ENCODE measurements around the gene APPBP2. TPM values are rescaled to one million over a fixed set of nuclear protein-coding genes. Genes with fewer than 3 reads are reported as not detected.
A peak's percentile ranks its signal among the peaks of the same experiment; 100 is the strongest.

The APPBP2 gene
- total and polyA plus RNA-seq, 8 donors, result 37.5 to 71.9 (median 61.9) TPM

DNA sequence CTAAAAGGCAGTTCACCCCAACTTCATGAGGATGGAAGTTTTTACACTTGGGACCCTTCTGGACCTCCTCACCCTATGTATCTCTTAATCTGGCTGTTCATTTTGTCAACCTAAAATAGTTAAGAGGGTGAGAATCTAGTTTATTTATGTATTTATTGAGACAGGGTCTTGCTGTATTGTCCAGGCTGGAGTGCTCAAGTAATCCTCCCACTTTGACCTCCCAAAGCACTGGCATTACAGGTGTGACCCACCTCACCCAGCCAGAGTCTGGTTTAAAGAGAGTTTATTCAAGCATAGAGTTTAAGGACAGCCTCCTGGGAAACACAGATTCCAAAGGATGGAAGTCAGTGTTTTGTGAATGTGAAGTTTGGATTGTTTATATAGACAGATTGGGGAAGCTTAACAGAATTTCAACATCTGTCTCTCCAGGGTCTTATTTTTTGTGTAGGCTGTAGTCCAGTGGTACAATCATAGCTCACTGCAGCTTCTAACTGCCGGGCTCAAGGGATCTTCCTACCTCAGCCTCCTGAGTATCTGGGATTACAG lies 8.0 kb upstream of the APPBP2 start:
- H3K27ac ChIP-seq, result no peak overlapping the region
- TF ChIP-seq CTCF (IDR thresholded peaks at IDR 0.05), result no peak
- H3K4me1 ChIP-seq, result no peaks in the 10 kb centered on the region
- ATAC-seq (no peak), DNase-seq (no peak)
- H3K9me3 ChIP-seq, result no peaks in the 10 kb centered on the region
- no peaks in the 10 kb centered on the region for H3K27me3 ChIP-seq
- H3K4me3 ChIP-seq, result no peak overlapping the region
- intact Hi-C loops (cut with DNase I), result no loop called here
- no peaks in the 10 kb centered on the region for H3K36me3 ChIP-seq

DNA sequence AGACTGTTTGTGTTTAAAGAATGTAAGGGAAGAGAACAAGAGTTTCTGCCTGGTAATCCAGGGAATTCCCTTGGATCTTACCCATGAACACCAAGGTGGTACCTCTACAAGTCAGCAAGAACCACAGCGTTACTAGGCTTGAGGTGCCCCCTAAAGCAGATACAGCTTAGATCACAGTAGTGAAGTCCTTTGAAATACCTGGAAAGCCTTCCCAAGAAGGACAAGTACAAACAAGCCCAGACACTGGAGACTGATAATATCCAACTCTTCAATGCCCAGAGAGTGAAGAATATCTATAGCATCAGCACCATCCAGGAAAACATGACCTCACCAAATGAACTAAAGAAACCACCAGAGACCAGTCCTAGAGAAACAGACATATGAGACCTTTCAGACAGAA lies 3.8 kb upstream of the APPBP2 start:
- no peak for ATAC-seq
- no peaks in the 10 kb centered on the region for H3K36me3 ChIP-seq
- intact Hi-C loops (cut with DNase I), result no loop called here

GRCh38 chr17:60528828-60529227 lies 2.8 kb upstream of the APPBP2 start:
- no peaks in the 10 kb centered on the region for H3K27me3 ChIP-seq
- DNase-seq (no peak), ATAC-seq (no peak)
- no peaks in the 10 kb centered on the region for H3K9me3 ChIP-seq
- no peak overlapping the region for H3K4me3 ChIP-seq
- no peak for TF ChIP-seq CTCF (IDR thresholded peaks at IDR 0.05)
- intact Hi-C loops (cut with DNase I), result no loop called here
- H3K4me1 ChIP-seq, result peaks cover 7 to 20% of the 10 kb centered on the region in 2 donors
- no peaks in the 10 kb centered on the region for H3K36me3 ChIP-seq
- no peak overlapping the region for H3K27ac ChIP-seq

More for the DNA sequence above, 3.8 kb upstream of the APPBP2 start:
- Histone ChIP-seq H3K9me3 (no peaks in the 10 kb centered on the region), H3K4me1 (peaks cover 0 to 10% of the 10 kb centered on the region in 2 donors), H3K27ac (no peak overlapping the region), H3K27me3 (no peaks in the 10 kb centered on the region), H3K4me3 (no peak overlapping the region)
- no peak for TF ChIP-seq CTCF (IDR thresholded peaks at IDR 0.05)
- no peak for DNase-seq

- peaks cover 16 to 31% of the 10 kb centered on the region in 2 donors for H3K4me1 ChIP-seq
- intact Hi-C loops (cut with DNase I), result no loop called here
- no peak overlapping the region for H3K27ac ChIP-seq
Observed at GRCh38 chr17:60527701-60528100, 1.7 kb upstream of the APPBP2 start.

DNA sequence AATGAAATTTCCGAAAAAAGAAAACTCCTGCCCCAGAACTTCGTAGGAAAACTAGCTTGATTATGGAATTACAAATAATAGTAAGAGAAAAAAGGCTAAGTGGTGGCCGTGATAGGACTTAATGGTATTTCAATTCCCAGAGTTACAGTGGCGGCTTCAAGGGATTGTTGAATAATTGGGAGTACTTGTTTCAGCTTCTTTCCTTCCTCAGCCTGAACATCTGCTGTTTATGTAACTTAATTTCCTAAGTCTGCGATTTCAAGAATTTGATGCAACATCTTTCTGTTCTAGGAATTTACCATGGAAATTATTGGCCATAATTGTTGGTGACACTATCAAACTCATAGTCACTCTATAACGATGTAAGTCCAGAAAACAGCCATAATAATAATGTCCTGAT lies 684 bp upstream of the APPBP2 start:
- Histone ChIP-seq H3K27ac (peak overlapping the region; percentile 98 to 99), H3K4me3 (peak overlapping the region; percentile 80 to 82), H3K9me3 (no peaks in the 10 kb centered on the region), H3K4me1 (peaks cover 26 to 40% of the 10 kb centered on the region in 2 donors), H3K27me3 (no peaks in the 10 kb centered on the region), H3K36me3 (no peaks in the 10 kb centered on the region)
- DNase-seq (peak in 1 of 4 donors; percentile 19), ATAC-seq (no peak)
- no peak for TF ChIP-seq CTCF (IDR thresholded peaks at IDR 0.05)
- intact Hi-C loops (cut with DNase I), result no loop called here

More at GRCh38 chr17:60527701-60528100, 1.7 kb upstream of the APPBP2 start:
- Histone ChIP-seq H3K36me3 (no peaks in the 10 kb centered on the region), H3K27me3 (no peaks in the 10 kb centered on the region), H3K9me3 (no peaks in the 10 kb centered on the region), H3K4me3 (no peak overlapping the region)
- TF ChIP-seq CTCF (IDR thresholded peaks at IDR 0.05), result no peak
- no peak for DNase-seq
- ATAC-seq, result no peak
